Measurements from ENCODE around the gene PRPF40B.

The PRPF40B gene

DNA sequence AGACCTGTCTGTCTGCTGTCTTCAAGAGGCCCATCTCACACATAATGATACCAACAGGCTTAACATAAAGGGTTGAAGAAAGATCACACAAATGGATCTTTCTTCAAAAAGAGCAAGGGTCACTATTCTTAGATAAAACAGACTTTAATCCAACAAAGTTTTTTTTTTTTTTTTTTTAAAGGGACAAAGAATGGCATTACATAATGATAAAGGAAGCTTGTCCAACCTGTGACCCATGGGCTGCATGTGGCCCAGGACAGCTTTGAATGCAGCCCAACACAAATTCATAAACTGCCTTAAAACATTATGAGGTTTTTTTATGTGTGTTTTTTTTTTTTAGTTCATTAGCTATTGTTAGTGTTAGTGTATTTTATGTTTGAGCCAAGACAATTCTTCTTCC is 11.2 kb upstream of the PRPF40B start:
- no peaks in the 10 kb centered on the region for H3K27me3 ChIP-seq (replicated peaks; ENCODE audit: control insufficient read depth, insufficient read depth, low read length)
- H3K9ac ChIP-seq (ENCODE audit: low read length) = no peak overlapping the region
- peaks cover 20% of the 10 kb centered on the region for H3K4me1 ChIP-seq (ENCODE audit: control insufficient read depth, insufficient read depth, low read length)
- H3K4me3 ChIP-seq (ENCODE audit: low read length) = no peak overlapping the region
- no peak for DNase-seq (ENCODE audit: low read depth)
- H3K9me3 ChIP-seq (ENCODE audit: control insufficient read depth, low read length) = peaks cover 11% of the 10 kb centered on the region
- H3K36me3 ChIP-seq (ENCODE audit: control insufficient read depth, insufficient read depth, low read length, severe bottlenecking) = no peaks in the 10 kb centered on the region

DNA sequence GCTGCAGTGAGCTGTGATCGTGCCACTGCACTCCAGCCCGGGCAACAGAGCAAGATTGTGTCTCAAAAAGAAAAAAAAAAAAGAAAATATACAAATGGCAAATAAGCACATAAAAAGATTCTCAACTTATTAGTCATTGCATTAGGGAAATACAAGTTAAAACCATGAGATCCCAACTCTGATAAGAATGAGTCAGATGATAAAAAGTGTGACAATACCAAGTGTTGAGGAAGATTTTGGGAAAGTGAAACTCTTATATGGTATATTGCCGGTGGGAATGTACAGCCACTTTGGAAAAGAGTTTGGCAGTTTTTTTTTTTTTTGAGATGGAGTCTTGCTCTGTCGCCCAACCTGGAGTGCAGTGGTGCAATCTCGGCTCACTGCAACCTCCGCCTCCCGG is 7.6 kb upstream of the PRPF40B start:
- Histone ChIP-seq H3K4me3 (ENCODE audit: low read length) (no peak overlapping the region), H3K27me3 (replicated peaks; ENCODE audit: control insufficient read depth, insufficient read depth, low read length) (no peaks in the 10 kb centered on the region), H3K9me3 (ENCODE audit: control insufficient read depth, low read length) (peaks cover 11% of the 10 kb centered on the region), H3K9ac (ENCODE audit: low read length) (no peak overlapping the region), H3K4me1 (ENCODE audit: control insufficient read depth, insufficient read depth, low read length) (peaks cover 19% of the 10 kb centered on the region), H3K36me3 (ENCODE audit: control insufficient read depth, insufficient read depth, low read length, severe bottlenecking) (no peaks in the 10 kb centered on the region)
- peak; percentile 6 for DNase-seq (ENCODE audit: low read depth)

DNA sequence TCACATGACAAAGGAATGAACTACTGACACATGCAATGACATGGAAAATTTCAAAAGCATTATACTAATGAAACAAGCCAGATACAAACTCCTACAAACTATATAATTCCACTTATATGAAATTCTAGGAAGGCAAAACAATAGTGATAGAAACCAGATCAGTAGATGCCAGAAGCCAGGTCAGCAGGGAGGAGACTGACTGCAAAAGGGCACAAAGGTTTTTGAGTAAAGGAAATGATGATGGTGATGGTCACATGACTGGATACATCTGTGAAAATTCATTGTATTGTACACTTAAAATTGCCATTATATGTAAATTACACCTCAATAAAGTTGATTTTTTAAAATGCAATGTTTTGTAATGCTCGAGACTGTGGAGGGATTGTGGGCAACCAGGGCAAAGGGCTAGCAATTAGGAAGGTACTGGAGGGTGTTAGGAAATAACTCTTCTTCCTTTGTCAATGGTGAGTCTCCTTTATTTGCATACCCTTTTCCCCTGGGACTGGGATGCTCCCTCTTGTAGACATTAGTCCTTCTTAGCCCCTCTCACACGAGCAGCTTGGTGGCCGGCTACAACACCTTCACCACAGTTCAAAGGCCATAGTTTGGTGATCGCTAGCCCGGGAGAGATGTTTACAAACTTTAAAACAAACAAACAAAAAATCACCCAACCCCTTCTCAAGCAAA is 6.7 kb upstream of the PRPF40B start:
- Histone ChIP-seq H3K4me3 (ENCODE audit: low read length) (peak overlapping the region; percentile 39), H3K9me3 (ENCODE audit: control insufficient read depth, low read length) (peaks cover 11% of the 10 kb centered on the region), H3K4me1 (ENCODE audit: control insufficient read depth, insufficient read depth, low read length) (peaks cover 22% of the 10 kb centered on the region), H3K36me3 (ENCODE audit: control insufficient read depth, insufficient read depth, low read length, severe bottlenecking) (no peaks in the 10 kb centered on the region), H3K9ac (ENCODE audit: low read length) (no peak overlapping the region), H3K27me3 (replicated peaks; ENCODE audit: control insufficient read depth, insufficient read depth, low read length) (no peaks in the 10 kb centered on the region)
- DNase-seq (ENCODE audit: low read depth) = no peak

DNA sequence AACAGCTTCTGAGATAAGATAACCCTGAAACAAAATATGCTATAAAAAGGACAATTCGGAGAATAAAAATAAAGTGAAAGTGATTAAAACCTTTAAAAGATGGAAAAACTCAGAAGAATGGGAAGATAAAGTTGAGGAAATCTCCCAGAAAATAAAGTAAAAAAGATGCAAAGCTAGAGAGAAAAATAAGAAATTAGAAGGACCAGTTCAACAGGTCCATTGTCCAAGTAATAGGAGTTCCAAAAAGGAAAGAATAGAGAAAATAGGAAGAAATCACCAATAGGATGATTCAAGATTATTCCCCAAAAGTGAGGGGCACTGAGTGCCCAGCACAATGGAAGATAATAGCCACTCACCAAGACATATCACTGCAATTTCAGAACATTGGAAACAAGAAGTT is 4.8 kb upstream of the PRPF40B start:
- no peak overlapping the region for H3K9ac ChIP-seq (ENCODE audit: low read length)
- H3K27me3 ChIP-seq (replicated peaks; ENCODE audit: control insufficient read depth, insufficient read depth, low read length) = no peaks in the 10 kb centered on the region
- H3K4me3 ChIP-seq (ENCODE audit: low read length) = peak overlapping the region; percentile 0
- H3K9me3 ChIP-seq (ENCODE audit: control insufficient read depth, low read length) = peaks cover 11% of the 10 kb centered on the region
- H3K4me1 ChIP-seq (ENCODE audit: control insufficient read depth, insufficient read depth, low read length) = peaks cover 32% of the 10 kb centered on the region
- DNase-seq (ENCODE audit: low read depth) = no peak
- H3K36me3 ChIP-seq (ENCODE audit: control insufficient read depth, insufficient read depth, low read length, severe bottlenecking) = no peaks in the 10 kb centered on the region

DNA sequence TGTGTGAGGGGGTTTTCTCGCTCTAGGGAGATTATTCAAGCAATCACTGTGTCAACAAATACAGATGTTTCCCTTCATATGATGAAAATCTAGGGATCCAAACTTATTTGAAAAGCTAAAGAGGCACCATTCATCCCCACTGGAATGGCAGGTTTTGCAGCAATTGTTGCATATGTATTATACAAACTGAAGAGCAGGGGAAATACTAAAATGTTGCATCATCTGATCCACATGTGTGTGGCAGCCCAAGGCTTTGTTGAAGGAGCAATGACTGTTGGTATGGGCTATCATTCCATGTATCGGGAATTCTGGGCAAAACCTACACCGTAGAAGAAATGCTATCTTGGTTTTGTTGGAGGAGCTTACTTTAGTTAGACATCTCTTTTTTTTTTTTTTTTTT is 4.1 kb upstream of the PRPF40B start:
- DNase-seq (ENCODE audit: low read depth) = peak; percentile 28
- no peaks in the 10 kb centered on the region for H3K36me3 ChIP-seq (ENCODE audit: control insufficient read depth, insufficient read depth, low read length, severe bottlenecking)
- peak overlapping the region; percentile 0 for H3K4me3 ChIP-seq (ENCODE audit: low read length)

DNA sequence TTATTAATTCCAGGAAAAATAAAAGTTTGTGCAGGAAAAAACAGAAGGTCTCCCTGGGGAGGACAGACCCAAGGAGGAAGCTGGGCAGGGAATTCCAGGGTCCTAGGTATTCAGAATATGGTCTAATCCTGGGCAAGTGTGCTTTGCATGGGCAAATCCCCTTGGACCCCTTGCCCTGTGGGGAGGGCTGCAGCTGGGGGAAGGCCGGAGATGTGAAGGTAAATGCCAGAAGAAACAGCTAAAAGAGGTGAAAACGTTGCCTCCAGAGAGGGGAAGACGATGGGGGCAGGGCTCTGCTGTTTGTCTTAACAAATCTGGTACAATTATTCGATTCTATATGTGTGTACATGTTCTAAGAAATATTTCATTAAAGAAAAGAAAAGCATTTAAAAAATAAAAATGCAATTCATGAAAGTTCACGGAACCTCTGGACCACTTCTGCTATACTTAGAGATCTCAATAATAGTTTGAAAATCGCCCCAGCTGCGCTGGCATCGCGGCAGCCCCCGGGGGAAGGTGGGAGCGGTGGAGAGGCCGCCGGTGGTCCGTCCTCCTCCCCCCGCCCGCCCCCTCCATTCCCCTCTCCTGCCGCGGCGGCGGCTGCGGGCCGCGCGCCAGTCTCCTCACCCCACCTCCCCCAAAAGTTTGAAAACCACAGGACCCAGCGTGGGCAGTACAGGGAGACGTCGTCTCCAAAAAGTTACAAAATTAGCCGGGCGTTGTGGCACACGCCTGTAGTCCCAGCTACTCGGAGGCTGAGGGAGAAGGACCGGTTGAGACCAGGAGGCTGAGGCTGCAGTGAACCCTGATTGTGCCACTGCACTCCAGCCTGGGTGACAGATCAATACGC is 1.5 kb upstream of the PRPF40B start:
- Histone ChIP-seq H3K36me3 (ENCODE audit: control insufficient read depth, insufficient read depth, low read length, severe bottlenecking) (no peaks in the 10 kb centered on the region), H3K4me1 (ENCODE audit: control insufficient read depth, insufficient read depth, low read length) (peaks cover 36% of the 10 kb centered on the region), H3K27me3 (replicated peaks; ENCODE audit: control insufficient read depth, insufficient read depth, low read length) (no peaks in the 10 kb centered on the region), H3K9ac (ENCODE audit: low read length) (peak overlapping the region; percentile 93), H3K9me3 (ENCODE audit: control insufficient read depth, low read length) (no peaks in the 10 kb centered on the region), H3K4me3 (ENCODE audit: low read length) (peak overlapping the region; percentile 88)
- peak; percentile 43 for DNase-seq (ENCODE audit: low read depth)

More for the DNA sequence above, 4.1 kb upstream of the PRPF40B start:
- peaks cover 11% of the 10 kb centered on the region for H3K9me3 ChIP-seq (ENCODE audit: control insufficient read depth, low read length)
- H3K27me3 ChIP-seq (replicated peaks; ENCODE audit: control insufficient read depth, insufficient read depth, low read length) = no peaks in the 10 kb centered on the region
- H3K4me1 ChIP-seq (ENCODE audit: control insufficient read depth, insufficient read depth, low read length) = peaks cover 32% of the 10 kb centered on the region
- no peak overlapping the region for H3K9ac ChIP-seq (ENCODE audit: low read length)

DNA sequence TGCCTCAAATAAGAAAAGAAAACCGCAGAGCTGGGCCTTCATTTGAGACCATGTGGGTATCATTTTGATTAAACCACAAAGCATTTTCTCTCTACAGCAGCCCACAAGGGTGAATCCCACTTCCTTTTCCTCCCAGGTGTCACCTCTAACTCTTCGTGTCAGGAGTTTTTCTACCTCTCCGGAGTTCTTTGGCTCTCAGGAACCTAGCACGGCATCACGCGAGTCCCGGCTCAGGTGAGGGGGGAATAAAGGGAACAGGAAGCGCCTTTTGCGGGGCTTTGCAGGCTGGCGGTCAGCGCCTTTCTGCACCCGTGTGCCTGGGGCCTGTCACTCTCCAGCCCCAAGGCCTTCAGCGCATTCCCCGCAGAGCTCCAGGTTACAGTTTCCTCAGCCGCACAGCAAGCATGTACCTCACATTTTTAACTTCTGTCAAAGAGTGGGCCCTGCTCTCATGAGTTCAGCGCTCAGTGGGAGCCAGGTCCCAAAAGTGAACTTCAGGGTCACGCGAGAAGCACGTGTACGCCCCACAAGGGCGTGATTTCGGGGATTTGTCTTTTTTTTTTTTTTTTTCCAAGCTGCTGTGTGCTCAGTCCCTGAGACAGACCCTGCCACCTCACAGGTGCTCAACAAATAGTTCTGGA is 740 bp upstream of the PRPF40B start:
- H3K4me3 ChIP-seq (ENCODE audit: low read length) = peak overlapping the region; percentile 88
- H3K27me3 ChIP-seq (replicated peaks; ENCODE audit: control insufficient read depth, insufficient read depth, low read length) = no peaks in the 10 kb centered on the region
- H3K9me3 ChIP-seq (ENCODE audit: control insufficient read depth, low read length) = no peaks in the 10 kb centered on the region
- peaks cover 39% of the 10 kb centered on the region for H3K4me1 ChIP-seq (ENCODE audit: control insufficient read depth, insufficient read depth, low read length)
- no peak for DNase-seq (ENCODE audit: low read depth)
- H3K36me3 ChIP-seq (ENCODE audit: control insufficient read depth, insufficient read depth, low read length, severe bottlenecking) = no peaks in the 10 kb centered on the region
- peak overlapping the region; percentile 93 for H3K9ac ChIP-seq (ENCODE audit: low read length)

DNA sequence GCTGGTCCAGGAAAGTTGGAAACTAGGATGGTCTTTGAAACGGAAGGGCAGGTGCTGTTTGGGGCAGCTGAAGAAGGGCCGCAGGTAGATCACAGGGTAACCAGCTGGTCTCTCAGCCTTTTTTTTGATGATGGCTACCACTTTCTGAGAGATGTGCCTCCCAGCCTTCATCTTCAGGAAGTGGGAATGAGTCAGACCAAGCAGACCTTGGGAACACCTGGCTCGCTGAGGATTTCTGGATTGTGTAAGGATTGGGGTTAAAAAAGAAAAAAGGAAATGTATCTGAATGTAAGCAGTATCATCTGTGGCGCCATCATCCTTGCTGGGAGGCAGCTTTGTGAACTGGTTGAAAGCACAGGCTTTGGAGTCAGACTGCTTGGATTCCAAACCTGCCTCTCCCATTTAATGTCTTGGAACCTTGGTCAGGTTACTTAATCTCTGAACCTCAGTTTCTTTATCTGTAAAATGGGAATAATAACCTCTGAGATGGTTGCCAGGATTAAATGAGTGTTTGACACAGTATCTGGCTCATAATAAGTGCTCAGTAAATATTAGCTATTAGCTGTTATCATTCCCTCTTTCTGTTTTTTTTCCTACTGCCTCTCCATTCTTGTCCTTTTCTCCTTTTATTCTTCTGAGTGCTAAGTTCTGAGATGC is 1.7 kb downstream of the PRPF40B start:
- no peaks in the 10 kb centered on the region for H3K9me3 ChIP-seq (ENCODE audit: control insufficient read depth, low read length)
- H3K9ac ChIP-seq (ENCODE audit: low read length) = no peak overlapping the region
- H3K27me3 ChIP-seq (replicated peaks; ENCODE audit: control insufficient read depth, insufficient read depth, low read length) = no peaks in the 10 kb centered on the region
- no peak overlapping the region for H3K4me3 ChIP-seq (ENCODE audit: low read length)
- H3K36me3 ChIP-seq (ENCODE audit: control insufficient read depth, insufficient read depth, low read length, severe bottlenecking) = no peaks in the 10 kb centered on the region
- DNase-seq (ENCODE audit: low read depth) = peak; percentile 21
- peaks cover 26% of the 10 kb centered on the region for H3K4me1 ChIP-seq (ENCODE audit: control insufficient read depth, insufficient read depth, low read length)

DNA sequence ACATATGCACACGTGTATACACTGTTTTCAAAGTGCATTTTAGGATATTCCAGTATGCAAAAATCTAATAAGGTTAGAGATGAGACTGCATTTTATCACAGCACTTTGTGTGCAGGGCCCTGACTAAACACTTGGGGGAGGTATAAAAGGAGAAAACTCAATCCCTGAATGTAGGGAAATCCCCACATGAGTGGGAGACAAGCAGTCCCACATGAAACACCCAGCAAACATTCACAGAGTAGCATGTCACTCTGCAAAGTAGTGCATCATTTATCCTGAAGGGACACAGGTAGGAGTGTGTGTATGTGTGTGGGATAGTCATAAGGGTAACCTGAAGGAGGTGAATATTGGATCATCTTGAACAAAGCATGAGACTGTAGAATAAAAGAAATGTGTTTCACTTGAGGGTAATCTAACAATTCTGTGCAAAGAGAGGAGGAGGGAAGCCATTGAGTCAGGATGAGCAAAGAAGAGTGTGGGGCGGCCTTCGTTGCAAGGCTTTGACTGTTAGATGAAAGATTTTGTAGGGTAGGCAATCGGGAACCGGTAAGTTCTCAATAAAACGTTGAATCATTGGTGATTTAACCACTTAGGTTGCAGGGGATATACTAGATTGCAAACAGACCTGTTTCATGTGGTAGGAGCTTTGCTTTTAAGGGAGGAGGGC is 2.9 kb downstream of the PRPF40B start:
- Histone ChIP-seq H3K4me1 (ENCODE audit: control insufficient read depth, insufficient read depth, low read length) (peaks cover 26% of the 10 kb centered on the region), H3K9me3 (ENCODE audit: control insufficient read depth, low read length) (no peaks in the 10 kb centered on the region), H3K4me3 (ENCODE audit: low read length) (no peak overlapping the region), H3K36me3 (ENCODE audit: control insufficient read depth, insufficient read depth, low read length, severe bottlenecking) (no peaks in the 10 kb centered on the region), H3K9ac (ENCODE audit: low read length) (no peak overlapping the region), H3K27me3 (replicated peaks; ENCODE audit: control insufficient read depth, insufficient read depth, low read length) (no peaks in the 10 kb centered on the region)
- DNase-seq (ENCODE audit: low read depth) = no peak

DNA sequence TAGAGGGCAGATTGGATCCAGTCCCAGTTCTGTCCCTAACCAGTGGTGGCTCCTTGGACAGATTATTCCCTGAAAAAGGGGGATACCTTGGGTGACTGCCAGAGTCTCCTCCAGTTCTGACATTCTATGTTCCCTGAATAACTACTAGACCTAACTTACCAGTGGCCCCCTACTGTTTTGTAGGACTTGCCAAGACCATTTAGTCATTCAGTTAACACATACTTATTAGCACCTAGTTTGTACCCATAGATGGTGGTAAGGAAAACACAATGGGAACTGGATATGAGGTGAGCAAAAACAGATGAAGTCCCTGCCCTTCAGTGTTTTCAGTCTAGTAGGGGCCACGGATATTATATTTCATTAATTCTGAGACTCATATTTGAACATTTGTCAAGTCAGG is 3.5 kb downstream of the PRPF40B start:
- no peak overlapping the region for H3K4me3 ChIP-seq (ENCODE audit: low read length)
- peaks cover 2% of the 10 kb centered on the region for H3K36me3 ChIP-seq (ENCODE audit: control insufficient read depth, insufficient read depth, low read length, severe bottlenecking)
- no peak overlapping the region for H3K9ac ChIP-seq (ENCODE audit: low read length)
- H3K27me3 ChIP-seq (replicated peaks; ENCODE audit: control insufficient read depth, insufficient read depth, low read length) = no peaks in the 10 kb centered on the region
- DNase-seq (ENCODE audit: low read depth) = no peak
- peaks cover 21% of the 10 kb centered on the region for H3K4me1 ChIP-seq (ENCODE audit: control insufficient read depth, insufficient read depth, low read length)
- H3K9me3 ChIP-seq (ENCODE audit: control insufficient read depth, low read length) = no peaks in the 10 kb centered on the region
